HG03045 (cell line): ENCODE measurements around the gene TMC6.

Experiments
- ATAC-seq: cut with Tn5 transposase; IDR thresholded peaks from one replicate; pipeline ENCODE4 v1.9.1; 2021; ENCODE audit warnings: mild to moderate bottlenecking, moderate library complexity; ENCODE audit not compliant: unreplicated experiment

The TMC6 gene

DNA sequence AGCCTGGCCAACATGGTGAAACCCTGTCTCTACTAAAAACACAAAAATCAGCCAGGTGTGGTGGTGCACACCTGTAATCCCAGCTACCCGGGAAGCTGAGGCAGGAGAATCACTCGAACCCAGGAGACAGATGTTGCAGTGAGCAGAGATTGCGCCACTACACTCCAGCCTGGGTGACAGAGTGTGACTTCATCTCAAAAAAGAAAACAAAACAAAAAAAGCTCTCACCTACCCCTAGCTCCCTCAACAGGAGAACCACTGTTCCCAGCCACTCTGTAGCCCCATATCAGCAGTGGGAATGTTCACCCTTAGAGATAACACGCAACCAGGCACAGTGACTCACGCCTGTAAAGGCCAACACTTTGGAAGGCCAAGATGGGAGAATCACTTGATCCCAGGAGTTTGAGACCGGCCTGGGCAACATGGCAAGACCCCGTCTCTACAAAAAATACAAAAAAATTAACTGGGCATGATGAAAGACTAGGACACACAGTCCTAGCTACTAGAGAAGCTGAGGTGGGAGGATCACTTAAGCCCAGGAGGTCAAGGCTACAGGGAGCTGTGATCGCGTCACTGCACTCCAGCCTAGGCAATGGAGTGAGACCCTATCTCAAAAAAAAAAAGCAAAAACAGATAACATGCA, 7.4 kb upstream of the TMC6 start:
- no peak for ATAC-seq

DNA sequence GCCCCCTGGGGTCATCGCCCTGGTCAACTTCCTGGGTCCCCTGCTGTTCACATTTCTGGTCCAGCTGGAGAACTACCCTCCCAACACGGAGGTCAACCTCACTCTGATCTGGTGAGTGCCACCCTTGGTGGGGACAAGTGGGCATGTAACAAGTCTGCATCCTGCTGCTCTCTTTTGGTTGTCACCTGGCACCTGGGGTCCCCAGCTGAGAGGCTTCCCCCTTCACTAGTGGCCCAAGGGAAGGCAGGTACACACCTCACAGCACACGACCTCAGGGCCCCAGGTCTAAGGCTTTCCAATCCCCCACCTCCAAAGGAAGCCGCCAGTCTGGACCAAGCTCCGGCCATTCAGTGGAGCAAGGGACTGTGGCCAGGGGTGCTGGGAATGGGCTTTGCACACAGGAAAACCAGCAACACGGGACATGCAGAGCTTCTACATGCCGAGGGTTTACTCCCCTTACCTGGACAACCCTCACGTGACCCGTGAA, 6.4 kb upstream of the TMC6 start:
- ATAC-seq, result no peak

DNA sequence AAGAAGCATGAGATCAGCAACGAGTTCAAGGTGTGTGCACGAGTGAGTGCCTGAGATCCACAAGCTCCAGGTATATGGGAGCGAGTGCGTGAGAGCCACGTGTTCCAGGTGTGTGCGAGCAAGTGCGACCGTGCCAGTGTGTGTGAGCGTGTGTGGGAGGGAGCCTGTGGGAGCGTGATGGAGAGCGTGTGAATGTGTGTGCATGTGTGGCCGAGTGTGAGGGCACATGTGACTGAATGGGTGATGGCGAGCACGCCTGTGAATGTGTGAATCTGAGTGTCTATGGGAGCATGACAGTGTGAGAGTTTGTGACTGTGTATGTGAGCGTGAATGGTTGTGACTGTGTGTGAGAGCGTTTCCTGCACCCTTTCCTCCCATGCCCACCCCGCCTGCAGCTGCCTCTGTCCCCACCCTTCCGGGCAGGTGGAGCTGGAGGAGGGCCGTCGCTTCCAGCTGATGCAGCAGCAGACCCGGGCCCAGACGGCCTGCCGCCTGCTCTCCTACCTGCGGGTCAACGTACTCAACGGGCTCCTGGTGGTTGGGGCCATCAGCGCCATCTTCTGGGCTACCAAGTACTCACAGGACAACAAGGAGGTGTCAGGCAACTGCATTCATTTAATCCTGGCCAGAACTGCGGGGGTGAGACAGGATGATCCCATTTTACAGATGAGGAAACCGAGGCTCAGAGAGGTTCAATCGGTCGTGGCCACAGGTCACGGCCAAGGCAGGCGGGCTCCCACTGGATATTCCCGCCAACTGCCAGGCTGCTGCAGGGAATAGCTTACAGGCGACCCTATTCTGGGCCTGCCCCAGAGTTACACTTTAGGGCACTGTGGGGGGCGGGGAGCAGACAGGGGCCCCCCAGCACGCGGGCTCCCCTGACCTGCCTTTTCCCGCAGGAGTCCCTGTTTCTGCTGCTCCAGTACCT, 5.7 kb upstream of the TMC6 start:
- ATAC-seq, result no peak

DNA sequence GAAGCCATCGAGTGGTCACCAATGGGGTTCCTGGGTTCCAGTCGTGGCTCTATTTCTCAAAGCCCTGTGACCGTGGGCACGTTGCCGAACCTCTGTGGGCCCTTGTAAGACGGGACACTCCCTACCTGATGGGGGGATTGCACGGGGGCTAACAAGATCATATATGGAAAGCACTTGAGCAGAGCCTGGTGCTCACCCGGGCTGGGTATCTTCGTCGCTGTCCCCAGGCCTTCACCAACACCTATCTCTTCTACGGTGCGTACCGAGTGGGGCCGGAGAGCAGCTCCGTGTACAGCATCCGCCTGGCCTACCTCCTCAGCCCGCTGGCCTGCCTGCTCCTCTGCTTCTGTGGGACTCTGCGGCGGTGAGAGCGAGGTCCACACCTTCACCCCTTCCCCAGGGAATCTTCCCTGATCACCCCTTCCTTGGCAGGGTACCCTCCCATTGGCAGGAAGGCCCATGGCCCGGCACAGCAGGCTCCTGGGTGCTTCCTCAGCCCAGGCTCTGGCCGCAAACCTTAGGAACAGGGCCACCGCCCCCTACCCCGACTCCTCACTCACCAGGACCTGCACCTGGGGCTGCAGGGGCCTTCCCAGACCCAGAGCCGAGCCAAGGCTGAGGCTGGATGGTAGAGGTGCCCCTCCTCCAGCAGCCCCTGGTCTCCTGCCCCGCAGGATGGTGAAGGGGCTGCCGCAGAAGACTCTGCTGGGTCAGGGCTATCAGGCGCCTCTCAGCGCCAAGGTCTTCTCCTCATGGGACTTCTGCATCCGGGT, 4.8 kb upstream of the TMC6 start:
- ATAC-seq, result no peak

DNA sequence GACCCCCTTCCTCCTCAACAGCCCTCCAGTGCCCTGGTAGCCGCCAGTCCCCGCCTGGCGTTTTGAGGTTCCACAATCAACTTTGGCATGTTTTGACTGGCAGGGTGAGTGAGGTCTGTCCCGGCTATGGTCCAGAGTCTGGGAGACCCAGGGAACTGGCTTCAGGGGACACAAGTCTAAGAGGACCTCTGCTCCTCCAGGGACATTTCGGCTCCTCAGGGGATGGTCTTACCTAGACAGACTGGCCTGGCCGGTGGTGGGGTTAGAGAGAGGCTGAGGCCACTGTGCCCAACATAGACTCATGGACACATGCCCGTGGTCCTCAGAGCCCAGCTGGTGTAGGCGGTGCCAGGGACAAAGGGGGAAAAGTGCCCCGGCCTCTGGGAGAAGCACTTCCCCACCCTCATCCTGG, 4.2 kb upstream of the TMC6 start:
- no peak for ATAC-seq

DNA sequence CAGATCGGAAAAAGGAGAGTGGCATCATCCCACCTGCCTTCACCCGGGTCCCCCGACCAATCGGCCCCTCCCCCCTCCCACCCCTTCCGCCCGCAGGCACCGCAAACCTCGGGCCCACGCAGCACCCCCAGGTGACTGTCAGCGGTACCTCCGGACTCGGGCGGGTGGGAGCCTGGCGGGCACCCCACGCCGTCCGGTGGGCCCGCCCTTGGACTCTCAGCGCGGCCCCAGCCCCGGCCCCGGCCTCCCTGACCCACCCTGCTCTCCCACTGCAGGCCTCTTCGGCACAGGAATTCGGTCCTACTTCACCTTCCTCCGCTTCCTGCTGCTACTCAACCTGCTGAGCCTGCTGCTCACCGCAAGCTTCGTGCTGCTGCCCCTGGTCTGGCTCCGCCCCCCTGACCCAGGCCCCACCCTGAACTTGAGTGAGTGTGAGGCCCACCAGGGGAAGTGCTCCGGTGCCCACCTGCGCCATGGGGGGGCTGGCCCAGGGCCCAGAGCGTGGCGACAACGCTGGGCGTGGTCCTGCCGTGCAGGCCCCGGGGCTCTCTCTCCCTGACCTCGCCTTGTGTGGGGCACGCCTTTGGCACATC, 3.6 kb upstream of the TMC6 start:
- no peak for ATAC-seq

DNA sequence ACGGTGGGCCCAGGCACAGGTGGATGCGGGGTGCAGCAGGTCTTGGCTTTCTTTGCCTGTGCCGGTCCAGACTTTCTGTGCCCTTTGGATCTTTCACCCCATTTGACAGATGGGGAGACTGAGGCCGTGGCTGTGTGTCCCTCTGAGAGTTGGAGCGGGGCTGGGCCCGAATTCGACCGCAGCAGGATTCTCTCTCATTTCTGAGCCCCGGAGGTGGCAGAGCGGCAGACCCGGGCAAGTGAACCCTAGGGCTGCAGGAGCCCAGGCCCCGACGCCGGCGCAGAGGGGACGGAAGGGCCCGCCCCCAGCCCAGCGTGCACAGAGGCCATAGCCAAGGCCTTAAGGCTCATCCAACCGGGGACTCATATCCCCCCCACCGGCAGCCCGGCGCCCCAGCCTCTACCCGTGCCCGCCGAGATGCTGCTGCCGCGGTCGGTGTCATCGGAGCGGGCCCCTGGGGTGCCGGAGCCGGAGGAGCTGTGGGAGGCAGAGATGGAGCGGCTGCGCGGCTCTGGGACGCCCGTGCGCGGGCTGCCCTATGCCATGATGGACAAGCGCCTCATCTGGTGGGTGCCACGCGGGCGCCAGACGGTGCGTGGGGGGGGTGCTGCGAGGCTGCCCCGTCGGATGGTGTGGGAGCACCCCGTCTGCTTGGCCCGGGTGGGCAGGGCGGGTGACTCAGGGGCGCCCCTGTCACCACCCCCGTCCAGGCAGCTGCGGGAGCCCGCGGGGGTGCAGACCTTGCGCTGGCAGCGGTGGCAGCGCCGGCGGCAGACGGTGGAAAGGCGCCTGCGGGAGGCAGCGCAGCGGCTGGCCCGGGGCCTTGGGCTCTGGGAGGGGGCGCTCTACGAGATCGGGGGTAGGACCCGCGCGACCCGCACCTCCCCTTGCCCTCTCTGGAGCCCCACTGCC, 2.9 kb upstream of the TMC6 start:
- no peak for ATAC-seq

DNA sequence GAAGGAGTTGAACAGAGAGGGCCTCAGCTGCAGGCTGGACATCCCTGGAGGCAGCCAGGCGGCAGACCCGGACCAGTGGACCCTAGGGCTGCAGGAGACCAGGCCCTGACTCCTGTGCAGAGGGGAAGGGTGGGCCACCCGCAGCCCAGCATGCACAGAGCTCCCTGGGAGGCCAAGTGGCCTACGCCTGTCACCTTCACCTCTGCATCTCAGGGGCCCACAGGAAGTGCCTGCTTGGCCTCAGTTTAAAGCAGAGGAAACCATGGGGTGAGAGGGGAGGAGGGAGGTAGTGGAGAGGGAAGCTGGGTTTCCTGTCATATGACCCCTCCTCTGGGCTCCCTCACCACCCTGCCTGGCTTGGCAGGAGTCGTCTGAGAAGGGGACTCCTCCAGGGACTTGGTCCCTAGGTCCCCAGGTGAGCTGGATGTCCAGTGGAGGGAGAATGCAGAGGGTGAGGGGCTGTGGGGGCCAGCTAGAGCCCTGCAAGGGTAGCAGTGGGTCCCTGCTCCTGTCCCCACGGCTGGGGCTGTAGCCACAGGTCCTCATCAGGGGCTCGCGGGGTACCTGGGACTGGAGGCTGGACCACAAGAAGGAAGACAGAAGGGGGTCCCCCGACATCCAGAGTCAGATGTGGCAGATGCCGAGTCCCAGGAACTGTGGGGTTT, 2.0 kb upstream of the TMC6 start, which contains the start of gene TMC8:
TMC8 (plus strand) TSS at position 335 of the 665 bp plus-strand sequence. CDS start 818 bp downstream, outside the sequence.
- ATAC-seq, result no peak

DNA sequence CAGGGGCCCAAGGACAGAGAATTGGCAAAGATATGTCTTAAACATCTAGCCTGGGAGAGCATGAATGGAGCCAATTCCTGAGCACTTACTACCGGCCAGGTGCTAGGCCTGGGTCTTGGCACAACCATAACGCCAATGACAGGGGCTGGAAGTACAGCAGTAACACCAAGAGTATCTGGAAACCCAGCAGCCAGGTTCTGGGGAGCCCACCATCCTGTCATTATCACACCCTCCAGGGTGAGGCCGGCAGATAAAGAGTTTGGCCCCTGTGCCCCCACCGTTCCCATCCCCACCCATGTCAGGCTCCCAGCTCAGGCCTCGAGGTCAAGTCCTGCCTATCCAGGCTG, 1.5 kb upstream of the TMC6 start:
- no peak for ATAC-seq

DNA sequence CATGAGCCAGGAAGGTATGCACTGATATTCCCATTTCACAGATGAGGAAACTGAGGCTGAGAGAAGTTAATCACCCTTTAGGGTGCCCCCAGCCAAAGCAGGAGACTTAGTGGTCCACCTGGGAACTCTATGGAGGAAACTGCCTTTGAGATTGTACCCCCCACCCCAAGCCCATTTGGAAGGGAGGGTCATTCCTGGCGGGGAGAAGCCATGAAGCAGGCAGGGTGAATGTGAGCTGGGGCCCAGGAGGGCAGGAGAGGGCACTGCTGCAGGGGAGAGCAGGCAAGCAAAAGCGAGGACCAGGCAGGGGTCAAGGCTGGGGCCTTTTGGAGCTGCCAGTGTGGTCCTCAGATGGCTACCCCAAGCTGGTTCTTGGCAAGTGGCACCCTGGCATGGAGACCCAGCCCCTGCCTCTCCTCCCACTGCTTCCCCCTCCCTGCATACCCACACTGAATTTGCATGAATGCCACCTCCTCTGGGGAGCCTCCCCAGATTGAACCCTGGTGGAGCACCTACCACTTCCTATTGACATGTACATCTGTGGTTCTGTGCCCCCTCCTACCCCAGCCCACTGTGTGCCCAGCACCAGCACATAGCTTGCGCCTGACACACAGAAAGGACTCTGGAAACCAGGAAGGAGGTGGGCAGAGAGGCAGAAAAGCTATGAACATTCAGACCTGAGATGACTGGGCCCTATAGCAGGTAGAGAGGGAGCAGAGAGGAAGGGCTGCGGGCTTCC, 965 bp upstream of the TMC6 start:
- no peak for ATAC-seq

DNA sequence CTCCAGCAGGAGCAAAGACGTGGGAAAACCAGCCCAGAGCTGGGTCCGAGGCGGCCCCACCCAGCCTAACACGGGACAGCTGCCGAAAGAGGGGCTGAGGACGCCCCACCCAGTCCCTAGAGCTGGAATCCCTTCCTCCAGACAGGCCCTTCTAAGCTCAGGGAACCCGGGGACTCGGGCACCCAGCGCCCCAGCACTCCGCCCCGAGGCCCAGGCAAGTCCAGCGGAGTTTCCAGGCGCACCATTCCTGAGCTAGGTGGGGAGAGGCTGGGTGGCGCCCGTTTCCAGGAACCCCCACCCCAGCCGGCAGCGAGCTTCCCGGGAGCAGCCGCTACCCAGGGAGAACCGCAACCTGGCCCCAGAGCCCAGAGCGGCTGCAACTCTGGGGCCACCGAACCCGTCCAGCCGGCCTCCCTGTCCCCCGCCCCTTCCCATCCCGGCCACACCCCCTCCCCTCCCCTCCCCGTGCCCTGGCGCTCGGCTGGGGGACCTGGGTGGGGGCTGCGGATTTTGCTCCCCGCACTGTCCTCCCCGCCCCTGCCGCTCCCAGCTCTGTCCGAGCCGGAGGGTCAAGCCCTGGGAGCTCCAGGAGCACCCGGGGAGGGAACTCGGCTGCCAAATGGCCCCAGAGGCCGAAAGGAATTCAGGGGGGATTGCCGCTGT, 536 bp downstream of the TMC6 start:
- no peak for ATAC-seq

DNA sequence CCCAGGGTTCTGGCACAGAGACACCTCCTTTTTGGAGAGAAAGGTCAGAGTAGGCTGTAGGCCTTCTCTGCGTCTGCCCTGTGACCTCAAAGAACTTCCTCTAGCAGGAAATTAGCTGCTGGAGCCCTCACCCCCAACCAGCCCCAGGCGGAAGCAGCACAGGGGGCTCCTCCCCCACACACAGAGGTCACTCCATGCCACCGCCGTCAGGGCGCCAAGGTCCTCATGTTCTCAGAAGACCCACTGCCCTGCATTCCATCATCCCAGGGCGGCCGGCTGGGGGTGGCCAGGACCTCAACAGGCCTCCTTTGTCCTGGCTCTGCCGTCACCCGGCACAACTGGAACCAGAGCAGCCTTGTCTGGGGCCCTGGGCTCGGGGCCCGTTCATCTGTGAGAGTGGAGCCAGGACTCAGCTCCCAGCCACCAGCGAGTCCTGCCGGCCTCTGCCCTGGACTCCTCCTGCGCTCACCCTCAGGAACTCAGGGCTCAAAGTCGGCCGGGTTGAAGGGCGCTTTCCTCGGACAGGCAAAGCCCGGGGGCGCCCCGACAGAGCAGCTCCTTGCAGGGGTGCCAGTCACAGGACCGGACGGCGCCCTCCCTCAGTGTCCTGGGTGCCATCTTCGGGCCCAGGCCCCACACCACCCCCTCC, 1.2 kb downstream of the TMC6 start:
- ATAC-seq, result no peak

DNA sequence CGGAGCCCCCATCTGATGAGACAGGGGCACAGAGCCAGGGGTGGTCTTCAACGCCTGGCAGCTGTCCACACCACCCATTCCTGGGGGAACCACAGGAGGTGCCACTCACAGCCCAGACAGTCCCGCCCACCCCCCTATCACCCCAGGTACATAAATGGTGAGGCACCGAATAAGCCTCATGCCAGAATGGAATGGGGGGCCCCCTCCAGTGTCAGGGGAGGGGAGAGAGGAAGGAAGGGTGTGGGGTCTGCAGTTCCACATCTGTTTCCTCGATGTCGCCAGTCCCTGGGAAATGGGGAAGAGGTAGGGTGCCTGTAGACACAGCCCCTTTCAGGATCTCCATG, 1.7 kb downstream of the TMC6 start:
- ATAC-seq, result no peak

DNA sequence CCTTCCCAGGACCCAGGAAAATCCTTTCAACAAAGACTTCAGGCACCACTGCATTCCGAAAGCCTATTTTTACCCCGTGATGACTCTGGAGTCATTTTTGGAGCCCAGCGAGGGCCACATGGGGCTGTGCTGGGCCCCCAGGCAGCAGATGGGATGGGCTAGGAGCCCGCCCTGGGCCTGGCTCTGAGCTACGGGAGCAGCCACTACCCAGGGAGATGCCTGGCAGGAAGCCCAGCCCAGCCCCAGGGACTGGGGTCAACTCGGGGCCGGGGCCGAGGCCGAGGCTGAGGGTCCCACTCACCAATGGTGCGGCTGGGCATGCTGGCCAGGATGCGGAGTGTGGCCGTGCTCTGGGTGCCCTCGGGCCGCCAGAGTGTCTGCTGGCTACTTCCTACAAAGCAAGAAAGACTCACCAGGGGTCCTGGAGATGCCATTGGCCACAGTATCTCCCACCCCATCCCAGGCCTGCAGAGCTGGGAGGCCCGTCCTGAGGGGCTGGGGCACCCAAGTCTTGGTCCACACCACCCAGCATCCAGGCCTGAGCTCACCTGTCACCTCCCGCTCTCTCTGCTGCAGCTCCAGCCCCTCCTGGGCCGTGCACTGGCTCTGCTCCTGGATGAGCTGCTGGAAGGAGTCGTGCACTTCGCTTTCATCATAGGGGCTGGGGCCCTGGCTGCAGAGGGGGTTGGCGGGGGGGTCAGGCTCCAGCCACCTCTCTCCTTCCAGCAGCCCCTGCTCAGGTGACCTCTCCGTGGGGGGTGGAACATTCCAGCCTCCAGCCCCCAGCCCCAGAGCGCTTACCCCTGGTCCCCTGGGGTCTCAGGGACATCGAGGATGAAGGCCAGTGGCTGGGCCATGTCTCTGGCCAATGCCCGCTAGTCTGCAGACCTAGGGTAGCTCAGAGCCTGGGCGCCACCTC, 2.3 kb downstream of the TMC6 start:
- no peak for ATAC-seq

DNA sequence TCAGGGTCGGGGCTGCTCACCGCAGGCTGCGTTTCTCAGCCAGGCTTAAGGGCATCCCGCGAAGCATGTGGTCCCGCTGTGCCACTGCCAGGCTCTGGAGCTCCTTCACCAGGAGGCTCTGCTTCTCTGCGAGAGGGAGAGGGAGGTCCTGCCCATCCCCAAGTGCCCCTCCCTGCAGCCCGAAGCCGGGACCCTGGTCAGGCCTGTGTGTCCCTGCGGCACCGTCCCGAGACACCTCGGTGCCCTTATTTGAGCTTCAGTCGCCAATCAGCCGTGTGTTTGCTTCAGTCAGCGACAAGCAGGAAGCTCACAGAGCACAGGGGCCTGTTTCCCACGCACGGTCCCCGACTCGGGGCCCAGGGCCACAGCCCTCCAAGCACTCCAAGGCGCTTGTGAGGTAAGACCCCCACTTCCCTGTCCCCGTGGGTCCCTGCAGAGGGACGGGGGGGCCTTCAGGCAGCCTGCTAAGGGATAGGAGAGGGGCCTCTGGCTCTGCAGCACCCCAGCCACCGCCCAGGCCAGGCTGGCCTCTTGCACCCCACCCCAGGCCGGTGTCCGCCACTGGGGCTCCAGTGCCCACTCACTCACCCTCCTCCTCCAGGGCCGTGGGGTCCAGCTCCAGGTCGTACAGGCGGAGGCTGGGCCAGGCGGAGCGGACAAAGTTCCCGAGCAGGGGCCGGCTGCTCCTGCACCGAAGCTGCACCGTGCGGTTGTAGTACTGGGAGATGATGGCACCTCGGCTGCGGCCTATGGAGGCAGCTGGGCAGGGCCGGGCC, 3.2 kb downstream of the TMC6 start:
- ATAC-seq, result no peak

DNA sequence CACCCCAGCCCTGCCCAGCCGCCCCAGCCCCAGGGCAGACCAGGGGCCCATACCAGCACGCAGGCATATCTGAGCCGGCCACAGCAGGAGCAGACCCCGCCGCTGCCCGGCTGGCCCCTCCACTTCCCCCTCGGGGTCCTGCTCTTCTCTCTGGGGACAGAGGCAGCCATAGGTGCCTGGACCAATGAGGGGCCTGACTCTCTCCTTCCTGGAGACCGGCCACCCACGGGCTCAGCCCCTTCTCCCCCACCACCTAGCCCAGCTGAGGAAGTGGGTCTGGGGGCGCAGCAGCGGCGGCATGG, 3.8 kb downstream of the TMC6 start:
- ATAC-seq, result no peak
